ENCODE data around the gene CCDC187. TPM values are rescaled to one million over a fixed set of nuclear protein-coding genes. Genes with fewer than 3 reads are reported as not detected.

Gene CCDC187
- total RNA-seq, 1 donor from 2014 or later, result 1.4 TPM

DNA sequence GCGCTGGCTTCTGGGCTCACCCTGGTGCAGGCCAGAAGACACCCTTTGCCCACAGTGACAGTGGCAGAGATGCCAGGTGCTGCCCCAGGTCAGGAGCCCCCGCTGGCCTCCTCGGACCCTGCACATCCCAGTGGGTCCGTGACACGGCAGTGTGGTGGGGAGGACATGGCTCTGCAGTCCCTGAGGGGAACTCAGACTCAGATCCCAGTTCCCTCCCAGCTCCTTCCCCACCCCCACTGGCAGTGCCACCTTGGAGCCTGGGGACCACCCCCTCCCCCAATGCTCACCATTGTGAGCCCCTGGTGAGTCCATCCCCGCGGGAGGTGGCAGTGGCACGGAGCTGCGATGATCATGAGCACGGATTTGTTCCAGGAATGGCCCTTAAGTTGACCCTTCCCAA, 562 bp upstream of the CCDC187 start:
- TF ChIP-seq, protein P1, sequence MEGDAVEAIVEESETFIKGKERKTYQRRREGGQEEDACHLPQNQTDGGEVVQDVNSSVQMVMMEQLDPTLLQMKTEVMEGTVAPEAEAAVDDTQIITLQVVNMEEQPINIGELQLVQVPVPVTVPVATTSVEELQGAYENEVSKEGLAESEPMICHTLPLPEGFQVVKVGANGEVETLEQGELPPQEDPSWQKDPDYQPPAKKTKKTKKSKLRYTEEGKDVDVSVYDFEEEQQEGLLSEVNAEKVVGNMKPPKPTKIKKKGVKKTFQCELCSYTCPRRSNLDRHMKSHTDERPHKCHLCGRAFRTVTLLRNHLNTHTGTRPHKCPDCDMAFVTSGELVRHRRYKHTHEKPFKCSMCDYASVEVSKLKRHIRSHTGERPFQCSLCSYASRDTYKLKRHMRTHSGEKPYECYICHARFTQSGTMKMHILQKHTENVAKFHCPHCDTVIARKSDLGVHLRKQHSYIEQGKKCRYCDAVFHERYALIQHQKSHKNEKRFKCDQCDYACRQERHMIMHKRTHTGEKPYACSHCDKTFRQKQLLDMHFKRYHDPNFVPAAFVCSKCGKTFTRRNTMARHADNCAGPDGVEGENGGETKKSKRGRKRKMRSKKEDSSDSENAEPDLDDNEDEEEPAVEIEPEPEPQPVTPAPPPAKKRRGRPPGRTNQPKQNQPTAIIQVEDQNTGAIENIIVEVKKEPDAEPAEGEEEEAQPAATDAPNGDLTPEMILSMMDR (IDR thresholded peaks at IDR 0.05; ENCODE audit: unreplicated experiment), result no peak
- no peak for DNase-seq (ENCODE audit: low spot score, unreplicated experiment)
- Mint-ChIP-seq H3K27ac (no peak overlapping the region), H3K4me1 (ENCODE audit: low read depth) (no peaks in the 10 kb centered on the region), H3K27me3 (no peaks in the 10 kb centered on the region), H3K9me3 (ENCODE audit: low read depth) (no peaks in the 10 kb centered on the region), H3K36me3 (ENCODE audit: insufficient read depth) (no peaks in the 10 kb centered on the region), H3K4me3 (ENCODE audit: low read depth) (no peak overlapping the region)

DNA sequence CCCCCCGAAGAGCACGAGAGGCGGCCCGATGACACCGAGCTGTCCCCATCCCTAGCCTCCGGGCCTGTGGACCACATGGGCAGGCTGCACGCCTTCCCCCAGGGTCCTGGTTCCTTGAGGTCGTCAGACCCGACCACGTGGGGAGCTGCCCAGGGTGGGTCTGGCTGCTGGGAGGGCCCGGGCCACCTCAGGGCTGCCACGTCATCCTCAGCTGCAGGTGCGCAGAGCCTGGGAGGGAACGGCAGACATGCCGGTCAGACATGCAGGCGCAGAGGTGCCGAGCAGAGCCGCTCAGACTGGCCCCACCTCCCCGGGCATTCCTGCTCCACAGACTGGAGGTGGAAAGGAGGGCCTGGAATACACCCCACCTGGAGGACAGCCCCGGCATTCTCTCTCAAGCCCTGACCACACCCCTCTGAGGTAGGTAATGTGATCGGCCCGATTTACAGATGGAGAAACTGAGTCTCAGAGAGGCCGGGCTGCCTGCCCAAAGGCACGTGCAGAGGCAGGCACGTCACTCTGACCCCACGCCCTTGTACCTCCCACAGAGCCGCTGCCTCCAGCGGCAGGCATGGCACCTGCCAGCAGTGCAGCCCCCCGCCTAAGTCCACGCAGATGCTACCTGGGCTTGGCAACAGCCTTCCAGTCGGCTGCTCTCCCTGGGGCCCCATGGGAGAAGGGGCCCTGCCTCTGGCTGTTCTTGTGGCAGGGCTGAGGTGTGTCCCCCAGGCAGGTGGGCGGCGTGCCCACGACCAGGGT, 649 bp downstream of the CCDC187 start:
- no peaks in the 10 kb centered on the region for H3K9me3 Mint-ChIP-seq (ENCODE audit: low read depth)
- no peak for DNase-seq (ENCODE audit: low spot score, unreplicated experiment)
- no peak overlapping the region for H3K4me3 Mint-ChIP-seq (ENCODE audit: low read depth)
- no peaks in the 10 kb centered on the region for H3K36me3 Mint-ChIP-seq (ENCODE audit: insufficient read depth)
- TF ChIP-seq, protein P1 (IDR thresholded peaks at IDR 0.05; ENCODE audit: unreplicated experiment), result no peak
- H3K4me1 Mint-ChIP-seq (ENCODE audit: low read depth), result no peaks in the 10 kb centered on the region
- H3K27me3 Mint-ChIP-seq, result no peaks in the 10 kb centered on the region
- no peak overlapping the region for H3K27ac Mint-ChIP-seq

DNA sequence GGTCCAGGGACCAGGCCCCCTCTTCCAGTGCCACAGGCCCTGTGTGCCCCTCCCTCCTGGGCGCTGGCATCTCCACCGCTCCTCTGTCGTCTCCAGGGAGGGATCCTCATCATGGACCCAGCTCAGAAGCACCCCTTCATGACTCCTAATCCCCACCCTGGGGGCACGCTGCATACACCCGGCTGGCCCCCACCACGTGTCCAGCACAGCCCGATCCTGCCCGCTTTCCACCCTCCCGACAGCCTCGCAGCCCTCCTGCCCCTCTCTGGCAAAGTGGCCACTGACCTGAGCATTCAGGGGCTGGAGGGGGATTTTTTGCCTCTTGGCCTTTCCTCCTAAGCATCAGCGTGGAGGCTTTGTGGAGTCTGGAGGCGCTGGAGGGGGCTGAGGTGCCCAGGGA, 1.4 kb downstream of the CCDC187 start:
- Mint-ChIP-seq H3K36me3 (ENCODE audit: insufficient read depth) (no peaks in the 10 kb centered on the region), H3K27me3 (no peaks in the 10 kb centered on the region), H3K4me3 (ENCODE audit: low read depth) (no peak overlapping the region), H3K9me3 (ENCODE audit: low read depth) (no peaks in the 10 kb centered on the region), H3K4me1 (ENCODE audit: low read depth) (peaks cover under 1% of the 10 kb centered on the region), H3K27ac (no peak overlapping the region)
- TF ChIP-seq, protein P1 (IDR thresholded peaks at IDR 0.05; ENCODE audit: unreplicated experiment), result no peak
- no peak for DNase-seq (ENCODE audit: low spot score, unreplicated experiment)

DNA sequence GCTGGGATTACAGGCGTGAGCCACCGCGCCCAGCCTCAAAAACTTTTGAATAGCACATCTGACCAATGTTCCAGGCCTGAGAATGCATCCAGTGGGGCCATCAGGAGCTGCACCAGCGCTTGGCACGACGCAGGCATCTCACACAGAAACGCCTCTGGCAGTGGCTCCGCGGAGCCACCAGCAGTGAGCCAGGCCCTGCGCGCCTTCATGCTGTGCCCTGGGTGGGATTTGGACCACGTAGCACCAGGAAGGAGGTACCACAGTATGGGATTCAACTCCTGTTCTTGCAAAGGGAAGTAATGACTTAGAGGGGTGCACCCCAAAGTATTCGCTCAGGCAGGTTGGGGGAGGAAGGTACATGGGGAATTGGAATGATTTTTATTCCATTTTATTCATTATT, 3.0 kb downstream of the CCDC187 start:
- TF ChIP-seq, protein P1 (IDR thresholded peaks at IDR 0.05; ENCODE audit: unreplicated experiment), result no peak
- no peaks in the 10 kb centered on the region for H3K9me3 Mint-ChIP-seq (ENCODE audit: low read depth)
- no peaks in the 10 kb centered on the region for H3K27me3 Mint-ChIP-seq
- H3K36me3 Mint-ChIP-seq (ENCODE audit: insufficient read depth), result no peaks in the 10 kb centered on the region
- H3K4me1 Mint-ChIP-seq (ENCODE audit: low read depth), result peaks cover 11% of the 10 kb centered on the region
- DNase-seq (ENCODE audit: low spot score, unreplicated experiment), result no peak
- H3K4me3 Mint-ChIP-seq (ENCODE audit: low read depth), result no peak overlapping the region
- no peak overlapping the region for H3K27ac Mint-ChIP-seq

DNA sequence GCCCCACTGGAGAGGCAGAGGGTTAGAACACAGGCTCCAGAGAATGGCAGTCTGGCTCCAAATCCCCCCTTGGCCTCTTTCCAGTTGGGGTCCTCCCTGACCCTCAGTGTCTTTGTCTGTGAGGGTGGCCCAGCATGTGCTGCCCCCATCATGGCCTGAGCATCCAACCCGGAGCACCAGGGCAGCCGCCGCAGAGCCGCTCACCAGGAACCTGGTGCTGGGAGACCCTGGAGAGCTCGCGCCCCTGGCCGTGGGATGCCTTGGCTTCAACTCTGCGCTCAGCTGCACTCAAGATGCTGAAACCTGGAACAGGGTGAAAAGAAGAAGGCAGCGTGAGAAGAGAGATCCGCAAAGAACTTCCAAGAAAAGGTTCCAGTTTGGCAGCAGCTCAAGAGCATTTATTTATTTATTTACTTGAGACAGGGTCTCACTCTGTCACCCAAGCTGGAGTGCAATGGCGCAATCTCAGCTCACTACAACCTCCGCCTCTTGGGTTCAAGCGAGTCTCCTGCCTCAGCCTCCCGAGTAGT, 3.8 kb downstream of the CCDC187 start:
- TF ChIP-seq, protein P1 (IDR thresholded peaks at IDR 0.05; ENCODE audit: unreplicated experiment), result no peak
- Mint-ChIP-seq H3K36me3 (ENCODE audit: insufficient read depth) (no peaks in the 10 kb centered on the region), H3K27ac (no peak overlapping the region), H3K9me3 (ENCODE audit: low read depth) (no peaks in the 10 kb centered on the region), H3K4me1 (ENCODE audit: low read depth) (peaks cover 17% of the 10 kb centered on the region), H3K4me3 (ENCODE audit: low read depth) (no peak overlapping the region), H3K27me3 (no peaks in the 10 kb centered on the region)
- DNase-seq (ENCODE audit: low spot score, unreplicated experiment), result no peak
